HCT116 (cell line): ENCODE data around the gene DOK7. TPM values are rescaled to one million over a fixed set of nuclear protein-coding genes. Genes with fewer than 3 reads are reported as not detected.

Experiments used
- ATAC-seq: fragments of 200-7000 bp; cut with Tn5 transposase; 2 replicates; pipeline ENCODE4 v1.9.1; 2020; ENCODE audit warnings: mild to moderate bottlenecking, moderate library complexity
- BruUV-seq: library from RNA; stranded (reverse); fragments of 400-500 nt; replicated peaks from 2 replicates; lab custom pipeline; 2021; lab: Mats Ljungman, UMichigan
- CTCF ChIA-PET: fragments of 300-600 bp; sonication (Branson Sonifier 250); formaldehyde crosslinking; loops from one replicate; lab custom pipeline; 2021; ENCODE audit warnings: antibody characterized with exemption; lab: Charles Lee
- POLR2A ChIA-PET: fragments of 300-600, 350-600 bp; sonication (Branson Sonifier 250); formaldehyde crosslinking; loops from one replicate; lab custom pipeline; 2021; ENCODE audit warnings: antibody characterized with exemption; lab: Charles Lee
- RAD21 ChIA-PET, 2 experiments: fragments of 300-600 bp; sonication (Branson Sonifier 250); formaldehyde crosslinking; loops; one replicate each; lab custom pipeline; 2023; ENCODE audit warnings: low total read pairs in 2 of 2; ENCODE audit not compliant: uncharacterized antibody in 2 of 2, unreplicated experiment in 2 of 2, low non-redundant PET in 1 of 2; lab: Charles Lee
- DNase-seq: peaks from one replicate; pipeline ENCODE4 v3.0.0-alpha.2; 2010; ENCODE audit warnings: low read depth, low spot score
- H2AFZ ChIP-seq: fragments of 200-600 bp; shearing (Covaris generic), sonication (generic); 2 replicates; pipeline ENCODE4 v1.6.1; 2017; ENCODE audit warnings: low read depth, mixed run types, mixed read lengths, antibody characterized with exemption, low read length; ENCODE audit not compliant: poor library complexity, severe bottlenecking
- H3K27ac ChIP-seq: 2 replicates; pipeline ENCODE4 v1.5.1; 2012; ENCODE audit warnings: low read depth, low read length
- H3K27me3 ChIP-seq: fragments of 200-600 bp; sonication (generic); 2 replicates; pipeline ENCODE4 v1.6.1; 2016; ENCODE audit warnings: mixed run types, low read length, mixed read lengths; ENCODE audit not compliant: insufficient read depth
- H3K36me3 ChIP-seq, 2 experiments: fragments of 200-500 bp in 1 of 2; fragments of 200-600 bp in 1 of 2; sonication (Bioruptor generic) in 1 of 2; sonication (generic) in 1 of 2; 2 replicates each; pipeline versions ENCODE4 v1.5.1 to v1.6.1; 2014 to 2016; ENCODE audit warnings: low read length in 2 of 2, inconsistent platforms in 1 of 2, mixed read lengths in 1 of 2, mixed run types in 1 of 2; ENCODE audit not compliant: insufficient read depth in 2 of 2, control insufficient read depth in 1 of 2
- H3K4me1 ChIP-seq, 2 experiments: fragments of 200-600 bp in 1 of 2; sonication (generic) in 1 of 2; 2 replicates each; pipeline versions ENCODE4 v1.5.1 to v1.6.1; 2012 to 2017; ENCODE audit warnings: low read length in 2 of 2, inconsistent platforms in 1 of 2, mild to moderate bottlenecking in 1 of 2, mixed read lengths in 1 of 2, mixed run types in 1 of 2, moderate library complexity in 1 of 2; ENCODE audit not compliant: insufficient read depth in 2 of 2, control insufficient read depth in 1 of 2
- H3K4me2 ChIP-seq: fragments of 200-600 bp; sonication (generic); 2 replicates; pipeline ENCODE4 v1.6.1; 2017; ENCODE audit warnings: mixed run types, low read length, mixed read lengths
- H3K4me3 ChIP-seq, 2 experiments: fragments of 200-600 bp in 1 of 2; sonication (generic) in 1 of 2; replicated peaks in 1 of 2; 2 replicates each; pipeline ENCODE4 v1.5.1; 2011 to 2016; ENCODE audit warnings: low read length in 2 of 2, control low read depth in 1 of 2, low read depth in 1 of 2, mild to moderate bottlenecking in 1 of 2, mixed read lengths in 1 of 2, mixed run types in 1 of 2
- H3K79me2 ChIP-seq: fragments of 200-600 bp; sonication (generic); 2 replicates; pipeline ENCODE4 v1.6.1; 2017; ENCODE audit warnings: mild to moderate bottlenecking, mixed run types, low read length, moderate library complexity, mixed read lengths; ENCODE audit not compliant: insufficient read depth
- H3K9ac ChIP-seq: fragments of 200-600 bp; sonication (generic); 2 replicates; pipeline ENCODE4 v1.6.1; 2016; ENCODE audit warnings: low read length, mixed read lengths
- H3K9me2 ChIP-seq: fragments of 200-600 bp; sonication (generic), shearing (Covaris generic); 2 replicates; pipeline ENCODE4 v1.6.1; 2017; ENCODE audit warnings: mixed run types, mild to moderate bottlenecking, moderate library complexity; ENCODE audit not compliant: insufficient read depth
- H3K9me3 ChIP-seq, 2 experiments: fragments of 200-500 bp in 1 of 2; fragments of 200-600 bp in 1 of 2; sonication (Bioruptor generic) in 1 of 2; sonication (generic) in 1 of 2; 2 replicates each; pipeline ENCODE4 v1.6.1; 2014 to 2017; ENCODE audit warnings: low read length in 2 of 2, mixed read lengths in 2 of 2, inconsistent platforms in 1 of 2, low read depth in 1 of 2, mild to moderate bottlenecking in 1 of 2, mixed run types in 1 of 2, moderate library complexity in 1 of 2; ENCODE audit not compliant: control insufficient read depth in 1 of 2, insufficient read depth in 1 of 2
- H4K20me1 ChIP-seq: fragments of 200-600 bp; sonication (generic), shearing (Covaris generic); 2 replicates; pipeline ENCODE4 v1.6.1; 2017; ENCODE audit warnings: mixed run types, mild to moderate bottlenecking, moderate library complexity; ENCODE audit not compliant: insufficient read depth
- EZH2 ChIP-seq: fragments of 200-600 bp; sonication (generic); IDR thresholded peaks from 2 replicates; pipeline ENCODE4 v1.6.1; 2017; ENCODE audit warnings: antibody characterized with exemption, mixed run types
- FOSL1 ChIP-seq: IDR thresholded peaks from 2 replicates; pipeline ENCODE4 v1.6.1; 2012; ENCODE audit warnings: low read depth
- POLR2A ChIP-seq: IDR thresholded peaks from 2 replicates; pipeline ENCODE4 v1.7.0; 2011; ENCODE audit warnings: borderline replicate concordance; ENCODE audit not compliant: insufficient read depth, insufficient read length; ENCODE audit errors: extremely low read depth
- SP1 ChIP-seq: IDR thresholded peaks from 2 replicates; pipeline ENCODE4 v1.6.1; 2012; ENCODE audit warnings: low read depth
- TCF7L2 ChIP-seq: IDR thresholded peaks from 2 replicates; pipeline ENCODE4 v1.7.0; 2011; ENCODE audit warnings: borderline replicate concordance, inconsistent platforms; ENCODE audit not compliant: insufficient read depth, insufficient read length; ENCODE audit errors: extremely low read depth
- ZBTB33 ChIP-seq: IDR thresholded peaks from 2 replicates; pipeline ENCODE4 v1.6.1; 2011; ENCODE audit warnings: mild to moderate bottlenecking, low read length, moderate library complexity; ENCODE audit not compliant: insufficient replicate concordance; ENCODE audit errors: extremely low read depth
- intact Hi-C: fragments of 100-400 bp; cut with micrococcal nuclease; formaldehyde crosslinking; loops from 2 replicates; pipeline ENCODE4 v1.10.0; 2022
- total RNA-seq: library from RNA; stranded (reverse); gene quantifications from one replicate; pipeline ENCODE4 v1.2.1, GENCODE V29; 2021; ENCODE audit not compliant: unreplicated experiment
- TF ChIP-seq, protein P1 (sequence below), 3 experiments: fragments of 200-600 bp in 1 of 3; sonication (generic) in 1 of 3; IDR thresholded peaks in 2 of 3; conservative IDR thresholded peaks in 1 of 3; 2 replicates each; pipeline ENCODE4 v1.5.1; 2012 to 2017; ENCODE audit warnings: low read depth in 2 of 3, low read length in 2 of 3, antibody characterized with exemption in 1 of 3, borderline replicate concordance in 1 of 3, control low read depth in 1 of 3, mild to moderate bottlenecking in 1 of 3, mixed read lengths in 1 of 3, mixed run types in 1 of 3, moderate library complexity in 1 of 3; ENCODE audit not compliant: insufficient read depth in 1 of 3

Gene DOK7
- total RNA-seq, 1 experiment from 2014 or later: 2.4 TPM

DNA sequence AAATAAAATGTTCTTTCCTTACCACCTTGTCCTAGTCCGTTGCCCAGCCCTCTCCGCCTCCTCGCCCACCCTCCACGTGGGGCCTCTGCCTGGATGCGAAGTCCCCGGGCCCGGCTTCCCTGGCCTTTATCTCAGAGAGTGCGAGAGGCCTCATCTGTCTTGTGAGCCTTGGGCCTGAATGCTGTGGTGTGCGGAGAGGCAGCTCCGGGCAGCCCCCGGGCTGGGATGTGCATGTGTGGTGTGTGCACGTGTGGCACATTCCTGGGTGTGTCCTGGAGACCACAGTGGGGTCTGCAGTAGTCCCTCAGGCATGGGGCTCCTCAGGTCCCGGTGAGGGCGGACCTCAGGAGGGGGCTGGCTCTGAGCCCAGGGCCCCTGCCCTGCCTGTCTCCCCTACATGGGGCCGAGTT is 31.4 kb downstream of the DOK7 start:
- POLR2A ChIA-PET: no interaction called here
- no peaks in the 10 kb centered on the region for H3K9me3 ChIP-seq
- RAD21 ChIA-PET: no interaction called here
- ATAC-seq (peak; percentile 3; the same call in 1 of the 2 replicates), DNase-seq (no peak)
- no peak overlapping the region for H3K4me3 ChIP-seq
- H3K27me3 ChIP-seq: no peaks in the 10 kb centered on the region
- no peaks in the 10 kb centered on the region for H3K79me2 ChIP-seq
- H2AFZ ChIP-seq: no peak overlapping the region
- TF ChIP-seq SP1 (no peak), EZH2 (no peak), TCF7L2 (no peak), POLR2A (no peak), ZBTB33 (no peak), FOSL1 (no peak)
- TF ChIP-seq, protein P1, sequence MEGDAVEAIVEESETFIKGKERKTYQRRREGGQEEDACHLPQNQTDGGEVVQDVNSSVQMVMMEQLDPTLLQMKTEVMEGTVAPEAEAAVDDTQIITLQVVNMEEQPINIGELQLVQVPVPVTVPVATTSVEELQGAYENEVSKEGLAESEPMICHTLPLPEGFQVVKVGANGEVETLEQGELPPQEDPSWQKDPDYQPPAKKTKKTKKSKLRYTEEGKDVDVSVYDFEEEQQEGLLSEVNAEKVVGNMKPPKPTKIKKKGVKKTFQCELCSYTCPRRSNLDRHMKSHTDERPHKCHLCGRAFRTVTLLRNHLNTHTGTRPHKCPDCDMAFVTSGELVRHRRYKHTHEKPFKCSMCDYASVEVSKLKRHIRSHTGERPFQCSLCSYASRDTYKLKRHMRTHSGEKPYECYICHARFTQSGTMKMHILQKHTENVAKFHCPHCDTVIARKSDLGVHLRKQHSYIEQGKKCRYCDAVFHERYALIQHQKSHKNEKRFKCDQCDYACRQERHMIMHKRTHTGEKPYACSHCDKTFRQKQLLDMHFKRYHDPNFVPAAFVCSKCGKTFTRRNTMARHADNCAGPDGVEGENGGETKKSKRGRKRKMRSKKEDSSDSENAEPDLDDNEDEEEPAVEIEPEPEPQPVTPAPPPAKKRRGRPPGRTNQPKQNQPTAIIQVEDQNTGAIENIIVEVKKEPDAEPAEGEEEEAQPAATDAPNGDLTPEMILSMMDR (IDR thresholded peaks at IDR 0.05 in 2 of 3, conservative IDR thresholded peaks at IDR 0.05 in 1 of 3; ENCODE audit: borderline replicate concordance in 1 of 3, insufficient read depth in 1 of 3, low read depth in 2 of 3, low read length in 2 of 3): no peak
- intact Hi-C loops: no loop called here
- no peak overlapping the region for H3K27ac ChIP-seq
- H4K20me1 ChIP-seq: no peaks in the 10 kb centered on the region
- no TSS peak for BruUV-seq
- H3K9me2 ChIP-seq: no peaks in the 10 kb centered on the region
- CTCF ChIA-PET: no interaction called here
- no peak overlapping the region for H3K9ac ChIP-seq
- H3K4me2 ChIP-seq: no peak overlapping the region
- no peaks in the 10 kb centered on the region for H3K4me1 ChIP-seq
- H3K36me3 ChIP-seq: no peaks in the 10 kb centered on the region
